ENCODE measurements around the gene OPN1SW.

OPN1SW gene

DNA sequence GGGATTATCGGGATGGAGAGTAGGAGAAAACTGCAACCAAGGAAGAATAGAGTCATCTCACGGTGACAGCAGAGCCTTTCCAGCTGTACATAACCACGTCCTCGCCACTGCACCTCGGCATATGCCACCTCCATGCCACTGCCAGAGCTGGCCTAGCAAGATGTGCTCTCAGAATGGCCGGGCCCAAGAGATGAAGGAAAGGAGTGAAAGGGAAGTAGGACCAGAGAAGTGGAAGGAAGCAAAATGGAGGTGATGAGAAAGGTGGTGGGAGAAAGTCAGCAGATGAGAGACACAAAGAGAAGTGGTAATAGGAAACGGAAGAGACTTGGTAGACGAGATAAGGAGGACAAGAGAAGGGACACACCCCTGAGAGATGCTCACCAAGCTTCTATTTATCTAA is 44.4 kb downstream of the OPN1SW start:
- TF ChIP-seq, protein P1, sequence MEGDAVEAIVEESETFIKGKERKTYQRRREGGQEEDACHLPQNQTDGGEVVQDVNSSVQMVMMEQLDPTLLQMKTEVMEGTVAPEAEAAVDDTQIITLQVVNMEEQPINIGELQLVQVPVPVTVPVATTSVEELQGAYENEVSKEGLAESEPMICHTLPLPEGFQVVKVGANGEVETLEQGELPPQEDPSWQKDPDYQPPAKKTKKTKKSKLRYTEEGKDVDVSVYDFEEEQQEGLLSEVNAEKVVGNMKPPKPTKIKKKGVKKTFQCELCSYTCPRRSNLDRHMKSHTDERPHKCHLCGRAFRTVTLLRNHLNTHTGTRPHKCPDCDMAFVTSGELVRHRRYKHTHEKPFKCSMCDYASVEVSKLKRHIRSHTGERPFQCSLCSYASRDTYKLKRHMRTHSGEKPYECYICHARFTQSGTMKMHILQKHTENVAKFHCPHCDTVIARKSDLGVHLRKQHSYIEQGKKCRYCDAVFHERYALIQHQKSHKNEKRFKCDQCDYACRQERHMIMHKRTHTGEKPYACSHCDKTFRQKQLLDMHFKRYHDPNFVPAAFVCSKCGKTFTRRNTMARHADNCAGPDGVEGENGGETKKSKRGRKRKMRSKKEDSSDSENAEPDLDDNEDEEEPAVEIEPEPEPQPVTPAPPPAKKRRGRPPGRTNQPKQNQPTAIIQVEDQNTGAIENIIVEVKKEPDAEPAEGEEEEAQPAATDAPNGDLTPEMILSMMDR (IDR thresholded peaks at IDR 0.05; ENCODE audit: low read depth, low read length, missing control alignments) = no peak
- no peak overlapping the region for H3K4me3 ChIP-seq (replicated peaks; ENCODE audit: low read depth, low read length)
- DNase-seq (ENCODE audit: extremely low read depth, low read depth) = no peak

DNA sequence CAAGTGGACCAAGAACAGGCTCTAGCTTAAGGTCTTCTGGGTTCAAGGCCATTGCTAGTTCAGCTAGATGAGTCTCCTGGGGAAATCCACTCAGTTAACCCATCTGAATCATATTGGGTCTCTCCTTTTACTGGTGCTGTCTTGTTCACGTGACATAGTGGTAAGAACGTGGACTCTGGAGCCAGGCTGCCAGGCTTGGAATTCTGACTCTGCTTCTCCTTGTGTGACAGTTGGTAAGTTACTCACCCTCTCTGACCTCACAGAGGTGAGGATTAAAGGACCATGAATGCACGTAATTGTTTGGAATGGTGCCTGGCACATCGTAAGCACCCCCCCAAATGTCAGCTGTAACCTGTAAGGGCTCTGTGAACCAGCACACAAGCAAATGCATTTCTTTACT is 46.1 kb downstream of the OPN1SW start:
- no peak overlapping the region for H3K4me3 ChIP-seq (replicated peaks; ENCODE audit: low read depth, low read length)
- TF ChIP-seq, protein P1 (IDR thresholded peaks at IDR 0.05; ENCODE audit: low read depth, low read length, missing control alignments) = no peak
- DNase-seq (ENCODE audit: extremely low read depth, low read depth) = no peak

DNA sequence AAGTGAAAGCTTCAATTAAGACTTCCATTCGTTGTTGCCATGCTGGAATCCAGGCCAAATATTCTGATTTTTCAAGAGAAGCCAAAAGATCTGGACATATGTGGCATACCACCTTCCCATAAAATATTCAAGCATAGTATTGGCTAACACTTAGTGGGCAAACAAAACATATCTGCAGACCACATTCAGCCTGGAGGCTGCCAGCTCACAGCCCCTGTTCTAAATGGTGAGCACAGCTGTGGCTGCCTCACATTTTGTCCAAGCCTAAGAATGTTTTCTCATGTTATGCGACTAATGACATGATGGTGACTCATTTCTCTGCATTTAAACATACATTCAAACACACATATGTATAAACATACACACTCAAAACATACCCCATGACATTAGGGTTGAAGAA is 47.0 kb downstream of the OPN1SW start:
- DNase-seq (ENCODE audit: extremely low read depth, low read depth) = no peak
- no peak overlapping the region for H3K4me3 ChIP-seq (replicated peaks; ENCODE audit: low read depth, low read length)
- TF ChIP-seq, protein P1 (IDR thresholded peaks at IDR 0.05; ENCODE audit: low read depth, low read length, missing control alignments) = no peak

DNA sequence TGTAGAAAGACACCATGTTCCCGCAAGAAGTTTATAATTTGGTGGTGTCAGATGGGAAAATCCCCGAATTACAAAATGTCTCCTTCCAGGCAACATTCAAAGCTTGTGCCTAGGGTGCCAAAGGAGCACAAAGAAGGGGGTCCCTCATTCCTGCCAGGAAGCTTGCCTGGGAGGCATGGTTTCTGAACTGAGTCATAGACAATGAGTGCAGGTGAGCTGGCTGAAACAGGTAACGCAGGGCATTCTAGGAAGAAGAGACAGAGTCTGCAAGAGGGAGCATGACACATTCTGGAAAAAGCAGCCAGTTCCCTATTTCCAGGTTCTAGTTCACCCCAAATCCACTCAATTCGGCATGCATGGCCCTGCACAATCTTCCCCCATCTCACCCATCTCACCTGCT is 48.4 kb downstream of the OPN1SW start:
- no peak overlapping the region for H3K4me3 ChIP-seq (replicated peaks; ENCODE audit: low read depth, low read length)
- TF ChIP-seq, protein P1 (IDR thresholded peaks at IDR 0.05; ENCODE audit: low read depth, low read length, missing control alignments) = no peak
- DNase-seq (ENCODE audit: extremely low read depth, low read depth) = no peak

DNA sequence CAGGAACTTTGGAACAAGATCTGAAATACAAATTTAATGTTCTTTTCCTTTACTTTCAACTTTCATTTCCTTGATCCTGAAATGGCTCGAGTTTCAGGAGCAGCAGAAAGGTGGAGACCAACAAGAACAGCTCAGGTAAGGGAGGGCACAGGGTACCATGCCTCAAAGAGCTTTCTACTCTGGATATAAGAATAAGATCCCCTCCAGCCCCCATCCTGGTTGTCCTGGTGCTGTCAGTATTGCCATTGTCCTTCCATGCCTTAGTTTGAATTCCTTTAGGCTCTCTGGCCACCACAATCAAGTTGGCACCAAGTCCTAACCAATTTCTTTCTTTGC is 48.9 kb downstream of the OPN1SW start:
- TF ChIP-seq, protein P1 (IDR thresholded peaks at IDR 0.05; ENCODE audit: low read depth, low read length, missing control alignments) = no peak
- DNase-seq (ENCODE audit: extremely low read depth, low read depth) = no peak
- no peak overlapping the region for H3K4me3 ChIP-seq (replicated peaks; ENCODE audit: low read depth, low read length)

DNA sequence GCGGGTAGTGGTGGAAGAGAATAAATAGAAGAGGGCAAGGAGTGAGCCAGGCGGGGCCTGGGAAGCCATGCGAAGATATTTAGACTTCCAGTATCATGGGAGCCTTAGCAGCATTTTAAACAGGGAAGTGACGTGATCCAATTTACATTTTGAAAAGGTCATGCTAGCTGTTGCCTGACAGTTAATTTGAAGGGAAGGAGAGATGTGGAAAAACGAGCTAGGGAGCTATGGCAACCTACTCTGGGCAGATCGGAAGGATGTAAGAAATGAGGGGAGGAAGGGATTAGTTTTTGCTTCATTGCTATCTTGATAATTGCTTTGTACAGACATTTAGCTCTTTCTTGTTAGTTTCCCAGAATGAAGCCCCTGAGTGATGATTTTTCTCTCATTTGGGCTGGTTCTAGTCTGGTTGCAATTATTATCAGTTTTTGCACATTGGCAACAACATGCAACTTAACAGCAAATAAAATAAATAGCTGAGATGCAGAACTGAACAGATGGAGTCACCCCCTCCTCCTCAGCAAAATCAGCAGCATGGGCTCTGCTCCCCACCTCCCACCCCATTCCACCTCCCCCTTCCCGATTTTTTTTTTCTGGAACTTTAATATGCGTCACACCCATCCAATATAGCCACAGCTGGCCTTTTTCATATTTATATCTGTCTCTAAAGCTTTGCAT is 49.4 kb downstream of the OPN1SW start:
- TF ChIP-seq, protein P1 (IDR thresholded peaks at IDR 0.05; ENCODE audit: low read depth, low read length, missing control alignments) = no peak
- no peak overlapping the region for H3K4me3 ChIP-seq (replicated peaks; ENCODE audit: low read depth, low read length)
- DNase-seq (ENCODE audit: extremely low read depth, low read depth) = no peak

DNA sequence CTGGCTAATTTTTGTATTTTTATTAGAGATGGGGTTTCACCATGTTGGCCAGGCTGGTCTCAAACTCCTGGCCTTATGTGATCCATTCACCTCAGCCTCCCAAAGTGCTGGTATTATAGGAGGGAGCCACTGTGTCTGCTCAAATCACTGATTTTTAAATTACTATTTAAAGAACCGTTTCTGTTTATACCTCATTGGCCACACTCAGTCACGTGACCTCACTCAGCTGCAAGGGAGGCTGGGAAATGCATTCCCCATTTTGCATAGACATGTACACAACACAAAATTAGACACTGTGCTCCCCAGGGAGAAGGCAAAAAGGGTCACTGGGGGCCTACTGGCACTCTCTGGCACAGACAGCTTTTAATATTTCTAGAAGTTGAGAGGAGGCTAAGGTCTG is 50.1 kb downstream of the OPN1SW start:
- TF ChIP-seq, protein P1 (IDR thresholded peaks at IDR 0.05; ENCODE audit: low read depth, low read length, missing control alignments) = no peak
- DNase-seq (ENCODE audit: extremely low read depth, low read depth) = no peak
- H3K4me3 ChIP-seq (replicated peaks; ENCODE audit: low read depth, low read length) = no peak overlapping the region
